CD4-positive, alpha-beta T cell treated with Interferon alpha-2 for 1 hour (primary cell): ENCODE measurements around the gene ZNF527.
"Not testable (repeated sequence)": the region's sequence is repeated elsewhere in the genome, so short reads cannot be mapped to it uniquely, and the experiment has no call there.

ENCODE experiments used
- DNase-seq, 2 donors: peaks; one replicate each; pipeline ENCODE4 v3.0.0-alpha.2; 2020 to 2022

Gene ZNF527

GRCh38 chr19:37370880-37371661 lies at the start of gene ZNF527:
TSS of gene ZNF527 (plus strand) at chr19:37371099. CDS start at chr19:37374199, 3,100 bp downstream.
- DNase-seq, result peak; percentile 96 to 98

GRCh38 chr19:37329686-37330085 lies 41.2 kb upstream of the ZNF527 start:
- DNase-seq, result no peak

- no peak for DNase-seq
Observed at GRCh38 chr19:37332839-37333238, 38.1 kb upstream of the ZNF527 start.

DNA sequence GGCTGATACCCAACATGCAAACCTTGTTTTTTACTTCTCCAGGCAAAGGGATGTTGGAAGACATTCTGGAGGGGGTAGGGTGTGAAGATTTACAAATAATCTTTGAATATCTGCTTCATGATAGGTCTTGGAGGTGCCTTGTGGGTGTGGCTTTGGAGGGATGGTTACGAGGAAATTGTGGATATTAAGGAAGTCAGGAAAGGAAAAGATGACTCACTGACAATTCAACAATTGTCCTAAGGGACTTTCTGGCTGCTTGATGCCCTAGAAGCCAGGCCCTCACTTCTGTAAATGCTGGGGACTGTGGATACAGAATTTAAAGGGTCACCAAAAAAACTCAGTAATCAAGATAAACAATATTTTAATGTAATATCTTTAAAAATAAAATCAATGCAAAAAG lies 37.4 kb upstream of the ZNF527 start:
- DNase-seq, result no peak

- DNase-seq, result peak; percentile 91
Observed at GRCh38 chr19:37334179-37335071, 36.5 kb upstream of the ZNF527 start.

- no peak for DNase-seq
Observed at GRCh38 chr19:37342753-37343152, 28.1 kb upstream of the ZNF527 start.

GRCh38 chr19:37346091-37346490 lies 24.8 kb upstream of the ZNF527 start:
- DNase-seq, result no peak

DNA sequence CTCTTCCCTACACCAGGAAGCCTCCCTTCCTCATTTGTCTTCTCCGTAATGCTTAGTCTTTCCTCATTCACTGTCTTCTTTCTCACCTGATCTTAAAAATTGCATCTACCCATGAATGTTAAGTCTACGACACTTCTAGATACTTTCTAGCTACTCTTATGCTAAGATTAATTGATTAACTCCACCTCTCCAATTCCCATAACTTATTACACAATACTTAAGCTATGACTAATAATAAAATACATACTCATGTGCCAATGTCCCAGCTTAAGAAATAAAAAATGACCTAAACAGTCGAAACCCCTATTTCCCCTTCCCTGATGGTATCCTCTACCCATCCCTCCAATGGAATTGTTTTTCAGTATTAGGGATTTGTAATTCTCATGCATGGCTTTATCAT lies 22.8 kb upstream of the ZNF527 start:
- DNase-seq, result no peak

DNA sequence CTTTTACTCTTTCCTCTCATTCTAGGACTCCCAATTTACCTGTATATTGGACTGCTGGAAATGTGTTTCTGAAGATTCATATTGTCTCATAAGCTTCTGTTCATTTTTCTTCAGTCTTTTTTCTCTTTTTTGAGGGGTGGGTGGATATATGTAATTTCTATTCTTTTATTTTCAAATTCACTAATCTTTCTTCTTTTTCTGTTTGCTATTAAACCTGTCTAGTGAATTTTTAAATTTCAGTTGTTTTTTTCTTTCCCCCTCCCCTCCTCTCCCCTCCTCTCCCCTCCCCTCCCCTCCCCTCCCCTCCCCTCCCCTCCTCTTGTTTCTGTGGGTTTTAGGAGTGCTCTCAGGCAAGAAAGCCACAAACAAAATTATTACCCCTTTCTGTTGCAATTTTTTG lies 16.9 kb upstream of the ZNF527 start:
- no peak for DNase-seq

GRCh38 chr19:37355901-37356300 lies 15.0 kb upstream of the ZNF527 start:
- DNase-seq, result no peak

GRCh38 chr19:37361994-37362393 lies 8.9 kb upstream of the ZNF527 start:
- DNase-seq, result no peak

- DNase-seq, result no peak
Observed at GRCh38 chr19:37362733-37363132, 8.2 kb upstream of the ZNF527 start.

- DNase-seq, result not testable (repeated sequence)
Observed at GRCh38 chr19:37370386-37370879, 466 bp upstream of the ZNF527 start.

DNA sequence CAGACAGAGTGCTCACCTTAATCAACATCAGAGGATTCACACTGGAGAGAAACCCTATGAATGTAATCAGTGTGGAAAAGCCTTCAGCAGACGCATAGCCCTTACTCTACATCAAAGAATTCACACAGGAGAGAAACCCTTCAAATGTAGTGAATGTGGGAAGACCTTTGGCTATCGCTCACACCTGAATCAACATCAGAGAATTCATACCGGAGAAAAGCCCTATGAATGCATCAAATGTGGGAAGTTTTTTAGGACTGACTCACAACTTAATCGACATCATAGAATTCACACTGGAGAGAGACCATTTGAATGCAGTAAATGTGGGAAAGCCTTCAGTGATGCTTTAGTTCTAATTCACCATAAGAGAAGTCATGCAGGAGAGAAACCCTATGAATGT lies 18.3 kb downstream of the ZNF527 start:
- DNase-seq, result no peak

GRCh38 chr19:37391399-37391798 lies 20.5 kb downstream of the ZNF527 start:
- DNase-seq, result not testable (repeated sequence)

GRCh38 chr19:37401078-37401477 lies 30.2 kb downstream of the ZNF527 start:
- no peak for DNase-seq

DNA sequence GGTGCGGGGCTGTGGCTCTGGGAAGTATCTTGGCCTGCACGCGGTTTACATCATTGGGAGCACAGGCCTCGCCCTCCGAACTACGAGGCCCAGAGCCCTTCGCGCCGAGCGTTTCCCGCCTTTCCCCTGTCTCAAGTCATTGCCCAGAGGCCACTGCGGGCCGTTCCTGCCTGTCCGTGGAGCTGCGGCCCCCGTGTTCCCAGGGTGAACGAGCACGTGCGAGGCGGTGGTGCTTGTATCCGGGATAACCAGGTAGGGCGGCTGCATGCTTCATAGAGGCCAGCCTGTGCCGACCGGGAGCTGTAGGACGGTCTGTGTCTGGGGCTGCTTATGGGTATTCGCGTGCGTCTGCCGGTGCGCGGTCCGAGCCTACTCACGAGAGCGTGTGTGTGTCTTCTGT lies 32.5 kb downstream of the ZNF527 start:
- no peak for DNase-seq

DNA sequence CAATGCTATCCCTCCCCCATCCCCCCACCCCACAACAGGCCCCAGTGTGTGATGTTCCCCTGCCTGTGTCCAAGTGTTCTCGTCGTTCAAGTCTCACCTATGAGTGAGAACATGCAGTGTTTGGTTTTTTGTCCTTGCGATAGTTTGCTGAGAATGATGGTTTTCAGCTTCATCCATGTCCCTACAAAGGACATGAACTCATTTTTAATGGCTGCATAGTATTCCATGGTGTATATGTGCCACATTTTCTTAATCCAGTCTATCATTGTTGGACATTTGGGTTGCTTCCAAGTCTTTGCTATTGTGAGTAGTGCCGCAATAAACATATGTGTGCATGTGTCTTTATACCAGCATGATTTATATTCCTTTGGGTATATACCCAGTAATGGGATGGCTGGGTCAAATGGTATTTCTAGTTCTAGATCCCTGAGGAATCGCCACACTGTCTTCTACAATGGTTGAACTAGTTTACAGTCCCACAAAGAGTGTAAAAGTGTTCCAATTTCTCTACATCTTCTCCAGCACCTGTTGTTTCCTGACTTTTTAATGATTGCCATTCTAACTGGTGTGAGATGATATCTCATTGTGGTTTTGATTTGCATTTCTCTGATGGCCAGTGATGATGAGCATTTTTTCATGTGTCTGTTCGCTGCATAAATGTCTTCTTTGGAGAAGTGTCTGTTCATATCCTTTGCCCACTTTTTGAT lies 35.4 kb downstream of the ZNF527 start:
- DNase-seq, result not testable (repeated sequence)

DNA sequence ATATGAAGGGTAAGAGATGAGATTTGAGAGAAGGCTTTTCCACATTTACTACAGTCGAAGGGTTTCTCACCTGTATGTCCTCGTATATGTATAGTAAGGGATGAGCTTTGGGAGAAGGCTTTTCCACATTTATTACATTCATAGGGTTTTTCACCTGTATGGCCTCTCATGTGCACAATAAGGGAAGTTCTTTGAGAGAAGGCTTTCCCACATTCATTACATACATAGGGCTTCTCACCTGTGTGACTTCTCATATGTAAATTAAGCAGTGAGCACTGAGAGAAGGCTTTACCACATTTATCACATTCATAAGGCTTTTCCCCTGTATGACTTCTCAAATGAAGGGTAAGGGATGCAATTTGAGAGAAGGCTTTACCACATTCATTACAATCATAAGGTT lies 41.8 kb downstream of the ZNF527 start:
- DNase-seq, result no peak

DNA sequence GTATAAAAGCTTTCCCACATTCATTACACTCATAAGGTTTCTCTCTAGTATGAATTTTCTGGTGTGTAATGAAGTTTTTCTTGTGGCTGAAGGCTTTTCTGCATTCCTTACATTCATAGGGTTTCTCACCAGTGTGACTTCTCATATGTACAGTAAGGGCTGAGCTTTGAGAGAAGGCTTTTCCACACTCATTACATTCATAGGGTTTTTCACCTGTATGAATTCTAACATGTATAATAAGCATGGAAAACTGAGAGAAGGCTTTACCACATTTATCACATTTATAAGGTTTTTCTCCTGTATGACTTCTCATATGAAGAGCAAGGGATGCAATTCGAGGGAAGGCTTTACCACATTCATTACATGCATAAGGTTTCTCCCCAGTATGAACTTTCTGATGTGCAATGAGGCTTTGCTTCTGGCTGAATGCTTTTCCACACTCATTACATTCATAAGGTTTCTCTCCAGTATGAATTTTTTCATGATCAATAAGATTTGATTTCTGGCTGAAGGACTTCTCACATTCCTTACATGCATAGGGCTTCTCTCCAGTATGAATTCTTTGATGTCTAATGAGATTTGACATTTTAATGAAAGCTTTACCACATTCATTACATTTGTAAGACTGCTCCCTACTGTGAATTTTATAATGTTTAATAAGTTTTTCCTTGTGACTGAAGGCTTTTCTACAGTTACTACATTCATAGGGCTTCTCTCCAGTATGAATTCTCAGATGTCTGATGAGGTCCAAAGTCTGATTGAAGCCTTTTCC lies 42.6 kb downstream of the ZNF527 start:
- no peak for DNase-seq
